A673 (cell line): ENCODE results near the gene SOX1. TPM values are rescaled to one million over a fixed set of nuclear protein-coding genes. Genes with fewer than 3 reads are reported as not detected.

ENCODE experiments used
- BruUV-seq: library from RNA; stranded (reverse); fragments of 400-500 nt; replicated peaks from 2 replicates; lab custom pipeline; 2021; lab: Mats Ljungman, UMichigan
- CTCF ChIA-PET: fragments of 300-600 bp; sonication (Branson Sonifier 250); formaldehyde crosslinking; loops from one replicate; lab custom pipeline; 2022; ENCODE audit warnings: antibody characterized with exemption; lab: Charles Lee
- POLR2A ChIA-PET: fragments of 300-600 bp; sonication (Branson Sonifier 250); formaldehyde crosslinking; loops from one replicate; lab custom pipeline; 2022; ENCODE audit warnings: antibody characterized with exemption; ENCODE audit not compliant: low non-redundant PET; lab: Charles Lee
- DNase-seq: peaks from one replicate; pipeline ENCODE4 v3.0.0-alpha.2; 2015; ENCODE audit warnings: low spot score
- H3K27ac ChIP-seq: fragments of 200-600 bp; sonication (generic); 2 replicates; pipeline ENCODE4 v1.5.1; 2016; ENCODE audit warnings: mixed run types, low read depth, mild to moderate bottlenecking, mixed read lengths, antibody characterized with exemption, low read length; ENCODE audit not compliant: poor library complexity, severe bottlenecking
- H3K27me3 ChIP-seq: fragments of 200-600 bp; sonication (generic); replicated peaks from 2 replicates; pipeline ENCODE4 v1.6.1; 2017; ENCODE audit warnings: mixed run types, low read depth, mild to moderate bottlenecking, mixed read lengths, antibody characterized with exemption, low read length; ENCODE audit not compliant: insufficient read depth, poor library complexity
- H3K36me3 ChIP-seq: fragments of 200-600 bp; sonication (generic); 2 replicates; pipeline ENCODE4 v1.6.1; 2016; ENCODE audit warnings: mixed run types, mild to moderate bottlenecking, mixed read lengths, antibody characterized with exemption, low read length; ENCODE audit not compliant: insufficient read depth, poor library complexity, severe bottlenecking
- H3K4me1 ChIP-seq: fragments of 200-600 bp; sonication (generic); 2 replicates; pipeline ENCODE4 v1.6.1; 2017; ENCODE audit warnings: mixed run types, mild to moderate bottlenecking, mixed read lengths, antibody characterized with exemption, low read length; ENCODE audit not compliant: insufficient read depth, poor library complexity, severe bottlenecking
- H3K4me3 ChIP-seq: fragments of 200-600 bp; sonication (generic); 2 replicates; pipeline ENCODE4 v1.5.1; 2016; ENCODE audit warnings: low read depth, mixed run types, mild to moderate bottlenecking, mixed read lengths, low read length; ENCODE audit not compliant: poor library complexity, severe bottlenecking
- H3K9me3 ChIP-seq: fragments of 200-600 bp; sonication (generic); 2 replicates; pipeline ENCODE4 v1.6.1; 2016; ENCODE audit warnings: mixed run types, low read depth, mild to moderate bottlenecking, mixed read lengths, antibody characterized with exemption, low read length; ENCODE audit not compliant: poor library complexity, severe bottlenecking
- EZH2 ChIP-seq: fragments of 200-600 bp; sonication (generic); IDR thresholded peaks from 2 replicates; pipeline ENCODE4 v1.6.1; 2017; ENCODE audit warnings: borderline replicate concordance, low read depth, mild to moderate bottlenecking, mixed read lengths, antibody characterized with exemption, low read length; ENCODE audit not compliant: poor library complexity, severe bottlenecking
- intact Hi-C: fragments of 100-400 bp; cut with micrococcal nuclease; formaldehyde crosslinking; loops from one replicate; pipeline ENCODE4 v1.10.0; 2022; ENCODE audit not compliant: unreplicated experiment
- total RNA-seq: library from RNA; stranded (reverse); gene quantifications from 2 replicates; pipeline ENCODE4 v1.2.3, GENCODE V29; 2021
- TF ChIP-seq, protein P1 (sequence below): fragments of 300-800, 200-600 bp; sonication (generic); conservative IDR thresholded peaks from 2 replicates; pipeline ENCODE4 v1.5.1; 2017; ENCODE audit warnings: low read depth, mild to moderate bottlenecking, antibody characterized with exemption, low read length, moderate library complexity, mixed read lengths

The SOX1 gene
- total RNA-seq, 1 experiment from 2014 or later, result 56.6 TPM

GRCh38 chr13:112071102-112071722 is 4.3 kb downstream of the SOX1 start:
- no peaks in the 10 kb centered on the region for H3K4me1 ChIP-seq
- POLR2A ChIA-PET, result no interaction called here
- peak overlapping the region; percentile 93 for H3K27ac ChIP-seq
- DNase-seq, result no peak
- H3K9me3 ChIP-seq, result no peaks in the 10 kb centered on the region
- peaks cover 27% of the 10 kb centered on the region for H3K36me3 ChIP-seq
- intact Hi-C loops, result no loop called here
- peak overlapping the region; percentile 63 for H3K4me3 ChIP-seq
- BruUV-seq, result TSS peak; percentile 86
- TF ChIP-seq, protein P1, sequence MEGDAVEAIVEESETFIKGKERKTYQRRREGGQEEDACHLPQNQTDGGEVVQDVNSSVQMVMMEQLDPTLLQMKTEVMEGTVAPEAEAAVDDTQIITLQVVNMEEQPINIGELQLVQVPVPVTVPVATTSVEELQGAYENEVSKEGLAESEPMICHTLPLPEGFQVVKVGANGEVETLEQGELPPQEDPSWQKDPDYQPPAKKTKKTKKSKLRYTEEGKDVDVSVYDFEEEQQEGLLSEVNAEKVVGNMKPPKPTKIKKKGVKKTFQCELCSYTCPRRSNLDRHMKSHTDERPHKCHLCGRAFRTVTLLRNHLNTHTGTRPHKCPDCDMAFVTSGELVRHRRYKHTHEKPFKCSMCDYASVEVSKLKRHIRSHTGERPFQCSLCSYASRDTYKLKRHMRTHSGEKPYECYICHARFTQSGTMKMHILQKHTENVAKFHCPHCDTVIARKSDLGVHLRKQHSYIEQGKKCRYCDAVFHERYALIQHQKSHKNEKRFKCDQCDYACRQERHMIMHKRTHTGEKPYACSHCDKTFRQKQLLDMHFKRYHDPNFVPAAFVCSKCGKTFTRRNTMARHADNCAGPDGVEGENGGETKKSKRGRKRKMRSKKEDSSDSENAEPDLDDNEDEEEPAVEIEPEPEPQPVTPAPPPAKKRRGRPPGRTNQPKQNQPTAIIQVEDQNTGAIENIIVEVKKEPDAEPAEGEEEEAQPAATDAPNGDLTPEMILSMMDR, result no peak
- no peak for TF ChIP-seq EZH2
- CTCF ChIA-PET, result no interaction called here
- peaks cover 60% of the 10 kb centered on the region for H3K27me3 ChIP-seq

DNA sequence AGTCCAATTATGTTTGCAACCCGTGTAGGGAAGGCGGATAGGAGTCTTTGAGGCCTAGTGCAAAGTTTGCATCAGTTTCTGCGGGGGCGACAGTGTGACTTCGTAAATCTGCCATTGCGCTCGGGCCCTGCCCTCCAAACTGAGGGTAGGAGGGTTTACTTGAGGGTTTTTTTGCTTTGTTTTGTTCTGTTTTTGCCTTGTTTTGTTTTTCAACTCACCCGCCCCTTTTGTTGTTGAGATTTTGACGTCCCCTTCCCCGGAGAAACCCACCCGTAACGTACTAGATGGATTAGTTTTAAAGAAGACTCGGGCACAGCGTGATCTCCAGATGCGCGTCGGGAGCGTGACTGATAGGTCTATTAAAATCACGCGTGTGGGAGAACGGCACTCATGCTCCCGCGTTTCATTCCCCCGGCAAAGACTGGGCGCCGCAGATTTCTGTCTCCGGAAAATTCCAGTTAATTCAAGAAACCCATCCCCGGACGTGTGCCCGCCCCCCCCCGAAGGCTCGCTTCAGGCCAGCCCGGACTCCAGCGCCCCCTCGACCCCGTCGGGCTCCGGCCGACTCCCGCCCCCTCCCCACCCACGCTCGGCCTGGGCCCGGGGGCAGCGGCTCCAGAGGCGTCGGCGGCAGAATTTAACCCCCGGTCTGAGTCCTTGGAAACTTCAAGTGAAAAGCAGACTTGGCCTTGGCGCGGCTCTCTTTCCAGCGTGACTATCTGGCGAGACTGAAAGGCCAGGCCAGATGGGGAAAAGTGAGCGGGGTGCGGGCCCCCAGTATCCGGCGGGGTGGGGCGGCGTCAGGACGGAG is 5.0 kb downstream of the SOX1 start:
- DNase-seq, result peak; percentile 66
- Histone ChIP-seq H3K9me3 (no peaks in the 10 kb centered on the region), H3K27me3 (peaks cover 65% of the 10 kb centered on the region), H3K27ac (peak overlapping the region; percentile 93), H3K4me1 (no peaks in the 10 kb centered on the region), H3K36me3 (peaks cover 27% of the 10 kb centered on the region), H3K4me3 (peak overlapping the region; percentile 63)
- intact Hi-C loops, result loop anchor here (2.0 kb wide), 1 partner anchor 19 kb away; no protein-coding TSS in a partner anchor
- CTCF ChIA-PET, result no interaction called here
- no TSS peak for BruUV-seq
- TF ChIP-seq, protein P1, result no peak
- no peak for TF ChIP-seq EZH2
- POLR2A ChIA-PET, result no interaction called here

GRCh38 chr13:112072534-112073244 is 5.7 kb downstream of the SOX1 start:
- DNase-seq, result peak; percentile 86
- TF ChIP-seq EZH2, result no peak
- TF ChIP-seq, protein P1, result no peak
- intact Hi-C loops, result loop anchor here (2.0 kb wide), 1 partner anchor 18 kb away; no protein-coding TSS in a partner anchor
- BruUV-seq, result no TSS peak
- H3K27ac ChIP-seq, result peak overlapping the region; percentile 93
- POLR2A ChIA-PET, result no interaction called here
- CTCF ChIA-PET, result no interaction called here
- H3K36me3 ChIP-seq, result peaks cover 27% of the 10 kb centered on the region
- H3K27me3 ChIP-seq, result peaks cover 65% of the 10 kb centered on the region
- peak overlapping the region; percentile 63 for H3K4me3 ChIP-seq
- no peaks in the 10 kb centered on the region for H3K9me3 ChIP-seq
- peaks cover 4% of the 10 kb centered on the region for H3K4me1 ChIP-seq
